CD4-positive, alpha-beta memory T cell (primary cell): ENCODE results near the gene DIS3L2. TPM values are rescaled to one million over a fixed set of nuclear protein-coding genes. Genes with fewer than 3 reads are reported as not detected.
"Not testable (repeated sequence)": the region's sequence is repeated elsewhere in the genome, so short reads cannot be mapped to it uniquely, and the experiment has no call there.

ENCODE experiments used
- CTCF ChIA-PET: fragments of 350-600 bp; sonication (Branson Sonifier 250); formaldehyde crosslinking; loops from one replicate; lab custom pipeline; 2021; ENCODE audit warnings: inconsistent platforms; ENCODE audit not compliant: partially characterized antibody; lab: Charles Lee
- POLR2A ChIA-PET: fragments of 350-600 bp; sonication (Branson Sonifier 250); formaldehyde crosslinking; loops from one replicate; lab custom pipeline; 2021; ENCODE audit not compliant: partially characterized antibody; lab: Charles Lee
- DNase-seq, 5 donors: peaks; one replicate each; pipeline versions ENCODE4 v3.0.0 to v3.0.0-alpha.2; 2020 to 2022; ENCODE audit warnings: mixed read lengths in 1 of 5
- H3K27ac ChIP-seq: one replicate; pipeline ENCODE4 v1.7.0; 2013; ENCODE audit warnings: low read depth, low read length
- H3K27me3 ChIP-seq: 2 replicates; pipeline ENCODE4 v1.7.0; 2013; ENCODE audit warnings: mild to moderate bottlenecking, low read length, moderate library complexity; ENCODE audit not compliant: insufficient read depth
- H3K36me3 ChIP-seq: 2 replicates; pipeline ENCODE4 v1.7.0; 2013; ENCODE audit warnings: mild to moderate bottlenecking, low read length, moderate library complexity; ENCODE audit not compliant: insufficient read depth
- H3K4me1 ChIP-seq: 2 replicates; pipeline ENCODE4 v1.7.0; 2013; ENCODE audit warnings: mild to moderate bottlenecking, low read length, moderate library complexity; ENCODE audit not compliant: insufficient read depth
- H3K4me3 ChIP-seq, 2 donors: one replicate each; pipeline ENCODE4 v1.7.0; 2013; ENCODE audit warnings: low read length in 2 of 2, mild to moderate bottlenecking in 1 of 2
- H3K9me3 ChIP-seq, 2 donors: one replicate each; pipeline ENCODE4 v1.7.0; 2013; ENCODE audit warnings: low read length in 2 of 2, control low read depth in 1 of 2; ENCODE audit not compliant: control insufficient read depth in 1 of 2
- H3K27ac Mint-ChIP-seq, 7 donors: one replicate each; pipeline ENCODE4 v1.8.0; 2020 to 2021; ENCODE audit warnings: mixed read lengths in 7 of 7, mild to moderate bottlenecking in 6 of 7, inconsistent platforms in 3 of 7, moderate library complexity in 3 of 7
- H3K27me3 Mint-ChIP-seq, 2 donors: one replicate each; pipeline ENCODE4 v1.8.0; 2020 to 2021; ENCODE audit warnings: mixed read lengths in 2 of 2
- H3K36me3 Mint-ChIP-seq, 2 donors: one replicate each; pipeline ENCODE4 v1.8.0; 2020 to 2021; ENCODE audit warnings: mixed read lengths in 2 of 2, inconsistent platforms in 1 of 2, mild to moderate bottlenecking in 1 of 2
- H3K4me1 Mint-ChIP-seq, 4 donors: one replicate each; pipeline ENCODE4 v1.8.0; 2020 to 2021; ENCODE audit warnings: mixed read lengths in 4 of 4, mild to moderate bottlenecking in 1 of 4
- H3K4me3 Mint-ChIP-seq, 8 donors: one replicate each; pipeline ENCODE4 v1.8.0; 2020 to 2021; ENCODE audit warnings: mixed read lengths in 8 of 8, mild to moderate bottlenecking in 7 of 8, moderate library complexity in 6 of 8, inconsistent platforms in 3 of 8
- H3K9me3 Mint-ChIP-seq, 8 donors: one replicate each; pipeline ENCODE4 v1.8.0; 2020 to 2021; ENCODE audit warnings: mixed read lengths in 8 of 8, mild to moderate bottlenecking in 5 of 8, inconsistent platforms in 3 of 8, moderate library complexity in 1 of 8
- intact Hi-C: fragments of 100-400 bp; cut with micrococcal nuclease; formaldehyde crosslinking; loops from one replicate; pipeline ENCODE4 v1.15.1; 2023
- polyA plus RNA-seq, 2 donors: library from polyadenylated mRNA; unstranded; fragments of 300-500 nt; fragmentation: Illumina TruSeq; gene quantifications; one replicate each; pipeline ENCODE4 v1.2.3, GENCODE V29; 2021
- total RNA-seq, 2 experiments: library from RNA; stranded (reverse); gene quantifications; one replicate each; pipeline ENCODE4 v1.2.3, GENCODE V29; 2021

The DIS3L2 gene
- total and polyA plus RNA-seq, 4 experiments from 2014 or later: 16.0 to 59.7 (median 39.3) TPM

DNA sequence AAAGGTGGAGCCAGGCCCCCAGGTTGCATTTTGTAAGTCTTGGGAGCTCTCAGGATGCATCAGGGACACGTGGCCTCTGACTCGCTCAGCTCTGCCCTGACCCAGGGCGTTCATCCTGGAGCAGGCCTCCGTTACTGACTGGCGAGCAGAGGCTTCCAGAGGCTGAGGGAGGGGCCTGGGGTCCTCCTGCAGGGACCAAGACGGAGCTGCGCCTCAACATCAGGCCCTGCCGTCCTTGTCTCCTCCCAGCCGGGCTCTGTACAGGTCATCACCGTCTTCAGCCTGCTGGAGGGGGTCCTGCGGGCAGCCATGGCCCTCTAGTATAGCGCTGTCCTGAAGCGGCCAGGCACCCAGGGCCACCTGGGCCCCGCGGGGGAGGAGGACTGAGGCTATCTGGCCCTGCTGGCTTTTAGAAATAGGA, 406.8 kb downstream of the DIS3L2 start:
- H3K27ac ChIP-seq: no peak overlapping the region
- H3K36me3 Mint-ChIP-seq: no peaks in the 10 kb centered on the region
- H3K4me3 ChIP-seq: no peak overlapping the region
- DNase-seq: no peak
- peaks cover 7 to 24% (median 10%) of the 10 kb centered on the region in 4 donors for H3K4me1 Mint-ChIP-seq
- H3K4me1 ChIP-seq: peaks cover 10% of the 10 kb centered on the region
- intact Hi-C loops: no loop called here
- H3K4me3 Mint-ChIP-seq: no peak overlapping the region
- no peaks in the 10 kb centered on the region for H3K27me3 Mint-ChIP-seq
- H3K9me3 ChIP-seq: no peaks in the 10 kb centered on the region
- ChIA-PET CTCF (interaction anchor here (1.6 kb wide), 1 partner anchor 27 kb away, joined by 3 read pairs; no protein-coding TSS in a partner anchor), POLR2A (no interaction called here)
- H3K27ac Mint-ChIP-seq: no peak overlapping the region
- H3K36me3 ChIP-seq: no peaks in the 10 kb centered on the region
- no peaks in the 10 kb centered on the region for H3K9me3 Mint-ChIP-seq
- no peaks in the 10 kb centered on the region for H3K27me3 ChIP-seq

DNA sequence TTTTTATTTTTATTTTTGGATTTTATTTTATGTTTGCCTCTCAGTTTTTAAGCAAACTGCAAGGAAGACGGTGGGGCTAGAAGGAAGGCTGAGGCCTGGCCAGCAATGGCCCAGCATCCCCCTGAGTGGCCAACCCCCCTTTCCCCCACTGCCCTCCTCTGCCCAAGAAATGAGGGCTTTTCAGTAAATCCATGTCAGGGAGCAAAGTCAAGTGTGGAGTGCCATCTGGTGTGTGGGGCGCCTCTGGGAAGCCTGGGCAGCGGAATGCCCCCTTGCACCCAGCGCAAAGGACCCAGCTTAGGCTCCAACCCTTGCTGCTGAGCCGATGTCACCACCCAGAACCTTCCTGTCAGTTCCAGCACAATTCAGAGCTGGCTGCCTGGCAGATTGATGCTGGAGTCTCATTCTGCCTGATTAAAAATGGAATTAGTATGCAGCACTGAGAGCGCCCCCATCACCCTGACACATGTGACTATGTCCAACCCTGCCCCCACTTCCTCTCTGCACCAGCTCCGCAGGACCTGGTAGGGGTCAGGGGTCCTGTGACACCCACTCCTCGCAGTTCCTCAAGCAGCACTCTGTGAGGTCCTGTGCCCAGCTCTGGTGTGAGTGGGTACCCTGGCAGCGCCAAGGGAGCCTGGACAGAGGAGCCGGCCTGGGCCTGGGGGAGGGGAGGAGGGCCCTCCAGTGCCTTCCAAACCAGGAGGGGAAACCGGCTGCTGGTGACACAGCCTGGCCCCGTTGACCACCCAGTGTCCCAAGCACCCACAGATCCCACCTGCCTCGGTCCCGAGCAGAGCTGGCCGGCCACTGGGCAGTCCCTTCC, 407.8 kb downstream of the DIS3L2 start:
- no peaks in the 10 kb centered on the region for H3K9me3 ChIP-seq
- DNase-seq: no peak
- no peaks in the 10 kb centered on the region for H3K36me3 ChIP-seq
- intact Hi-C loops: no loop called here
- Mint-ChIP-seq H3K27me3 (no peaks in the 10 kb centered on the region), H3K4me3 (no peak overlapping the region), H3K9me3 (no peaks in the 10 kb centered on the region), H3K36me3 (no peaks in the 10 kb centered on the region), H3K27ac (no peak overlapping the region), H3K4me1 (peaks cover 0 to 14% (median under 1%) of the 10 kb centered on the region in 4 donors)
- peaks cover 2% of the 10 kb centered on the region for H3K4me1 ChIP-seq
- CTCF ChIA-PET: interaction anchor here (1.6 kb wide), 1 partner anchor 28 kb away, joined by 3 read pairs; no protein-coding TSS in a partner anchor
- H3K27me3 ChIP-seq: no peaks in the 10 kb centered on the region
- no peak overlapping the region for H3K27ac ChIP-seq
- no peak overlapping the region for H3K4me3 ChIP-seq
- POLR2A ChIA-PET: no interaction called here

DNA sequence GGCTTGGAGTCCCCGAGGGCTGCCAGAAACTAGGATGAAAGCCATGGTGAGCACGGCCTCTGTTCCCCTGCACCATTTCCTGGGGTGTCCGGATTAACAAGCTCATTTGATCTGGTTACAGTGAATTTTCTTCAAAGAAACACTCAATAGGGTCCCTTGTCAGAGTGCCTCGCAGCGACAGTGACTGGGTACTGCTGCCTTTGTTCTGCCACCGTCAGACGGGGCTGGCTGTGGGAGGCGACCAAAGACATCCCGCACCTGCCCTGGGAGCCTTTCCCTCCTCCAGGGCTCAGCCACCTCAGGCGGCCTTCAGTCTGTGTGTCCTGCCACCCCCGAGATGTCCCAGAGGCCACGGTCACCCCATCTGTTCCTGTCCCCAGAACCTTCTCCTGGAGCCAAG, 408.5 kb downstream of the DIS3L2 start:
- H3K9me3 ChIP-seq, H3K36me3 ChIP-seq, H3K4me1 ChIP-seq, H3K36me3 Mint-ChIP-seq, H3K27me3 Mint-ChIP-seq, H3K27me3 ChIP-seq, DNase-seq, intact Hi-C loops, H3K27ac ChIP-seq, H3K4me1 Mint-ChIP-seq, H3K4me3 Mint-ChIP-seq, CTCF ChIA-PET, H3K27ac Mint-ChIP-seq, H3K9me3 Mint-ChIP-seq, POLR2A ChIA-PET, H3K4me3 ChIP-seq: not testable (repeated sequence)

DNA sequence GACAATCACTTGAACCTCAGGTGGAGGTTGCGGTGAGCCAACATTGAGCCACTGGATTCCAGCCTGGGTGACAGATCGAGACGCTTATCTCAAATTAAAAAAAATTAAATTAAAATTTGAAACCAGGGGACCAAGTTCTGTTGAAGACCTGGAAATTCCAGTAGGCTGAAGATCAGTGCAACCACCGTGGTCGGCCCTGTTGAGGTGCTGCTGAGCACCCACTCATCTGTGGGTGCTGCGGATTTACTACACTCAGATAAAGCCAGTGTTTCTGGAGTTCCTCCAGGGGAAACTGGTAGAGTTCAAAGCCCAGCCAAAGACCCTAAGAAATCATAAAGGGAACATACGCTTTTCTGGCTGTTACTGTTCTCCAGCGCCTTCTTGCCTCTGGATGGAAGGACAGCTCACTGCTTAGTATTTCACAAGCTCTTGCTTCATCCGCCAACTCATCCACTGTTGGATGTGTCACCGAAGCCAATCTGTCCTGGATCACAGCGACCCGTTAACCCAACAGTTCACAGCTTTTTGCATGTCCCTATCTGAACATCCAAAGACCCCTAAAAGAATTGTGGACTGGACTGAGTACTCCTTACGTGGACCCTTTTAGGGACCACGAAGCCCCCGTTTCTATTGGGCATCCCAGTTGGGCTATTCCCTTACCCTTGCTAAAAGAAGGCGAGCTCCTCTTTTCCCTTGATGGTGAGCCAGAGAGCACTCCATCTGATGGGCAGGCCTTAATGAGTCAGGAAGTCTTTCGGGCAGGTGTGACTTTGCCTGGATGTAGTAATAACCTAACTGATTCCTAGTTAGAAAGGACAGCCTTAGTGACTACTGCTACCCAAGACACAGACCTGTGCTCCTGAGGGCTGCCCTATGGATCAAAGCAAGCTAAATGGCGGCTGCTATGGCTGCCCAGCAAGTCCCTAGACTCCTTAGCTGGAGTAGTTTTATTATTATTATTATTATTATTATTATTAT, 411.0 kb downstream of the DIS3L2 start:
- Mint-ChIP-seq H3K36me3 (no peaks in the 10 kb centered on the region), H3K27ac (no peak overlapping the region), H3K9me3 (no peaks in the 10 kb centered on the region), H3K4me1 (no peaks in the 10 kb centered on the region), H3K27me3 (no peaks in the 10 kb centered on the region), H3K4me3 (no peak overlapping the region)
- ChIA-PET CTCF (no interaction called here), POLR2A (no interaction called here)
- Histone ChIP-seq H3K9me3 (no peaks in the 10 kb centered on the region), H3K36me3 (no peaks in the 10 kb centered on the region), H3K27me3 (no peaks in the 10 kb centered on the region), H3K27ac (no peak overlapping the region), H3K4me1 (no peaks in the 10 kb centered on the region), H3K4me3 (no peak overlapping the region)
- no peak for DNase-seq
- intact Hi-C loops: no loop called here

DNA sequence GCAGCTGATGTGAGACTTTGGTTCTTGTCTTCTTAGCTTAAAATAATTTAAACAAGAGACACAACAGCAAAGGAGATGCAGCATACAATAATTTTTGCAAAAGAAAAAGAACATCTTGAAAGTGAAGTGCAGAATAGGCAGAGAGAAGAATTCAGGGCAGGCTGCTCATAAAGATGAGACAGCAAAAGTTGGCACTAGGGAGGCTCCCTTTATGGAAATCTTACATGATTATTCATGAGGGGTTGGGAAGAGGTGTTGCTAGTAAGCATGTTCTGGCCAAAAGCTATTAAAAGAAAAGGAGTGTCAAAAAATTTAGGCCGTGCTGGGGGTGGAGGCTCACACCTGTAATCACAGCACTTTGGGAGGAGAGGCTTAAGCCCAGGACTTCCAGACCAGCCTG, 412.8 kb downstream of the DIS3L2 start:
- no peaks in the 10 kb centered on the region for H3K4me1 ChIP-seq
- Mint-ChIP-seq H3K27ac (no peak overlapping the region), H3K9me3 (no peaks in the 10 kb centered on the region), H3K4me3 (no peak overlapping the region), H3K4me1 (no peaks in the 10 kb centered on the region), H3K27me3 (no peaks in the 10 kb centered on the region), H3K36me3 (no peaks in the 10 kb centered on the region)
- DNase-seq: no peak
- H3K36me3 ChIP-seq: no peaks in the 10 kb centered on the region
- intact Hi-C loops: no loop called here
- no peaks in the 10 kb centered on the region for H3K27me3 ChIP-seq
- H3K4me3 ChIP-seq: no peak overlapping the region
- POLR2A ChIA-PET: no interaction called here
- H3K27ac ChIP-seq: no peak overlapping the region
- no peaks in the 10 kb centered on the region for H3K9me3 ChIP-seq
- CTCF ChIA-PET: no interaction called here

DNA sequence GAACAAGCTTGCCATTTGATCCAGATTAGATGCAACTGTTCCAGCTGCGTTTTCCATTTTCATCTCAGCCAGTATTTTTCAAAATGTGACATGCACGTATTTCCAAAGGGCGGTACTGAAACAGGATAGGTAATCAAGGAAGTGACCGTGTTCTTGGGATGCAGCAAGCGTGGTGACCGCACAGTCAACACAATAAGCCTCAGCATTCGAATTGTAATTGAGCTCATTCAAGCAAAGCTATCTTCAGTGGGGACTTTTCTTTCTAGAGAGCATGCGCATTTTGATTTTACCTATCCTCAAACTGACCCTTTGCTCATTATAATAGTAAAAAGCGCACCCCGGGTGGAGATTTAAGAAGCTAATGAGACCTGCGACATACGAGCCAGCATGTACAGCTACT, 413.7 kb downstream of the DIS3L2 start:
- Histone ChIP-seq H3K27me3 (no peaks in the 10 kb centered on the region), H3K4me1 (no peaks in the 10 kb centered on the region), H3K9me3 (no peaks in the 10 kb centered on the region), H3K4me3 (no peak overlapping the region), H3K27ac (no peak overlapping the region), H3K36me3 (no peaks in the 10 kb centered on the region)
- no peak overlapping the region for H3K4me3 Mint-ChIP-seq
- intact Hi-C loops: no loop called here
- no peaks in the 10 kb centered on the region for H3K4me1 Mint-ChIP-seq
- CTCF ChIA-PET: no interaction called here
- no peak overlapping the region for H3K27ac Mint-ChIP-seq
- H3K27me3 Mint-ChIP-seq: no peaks in the 10 kb centered on the region
- POLR2A ChIA-PET: no interaction called here
- DNase-seq: no peak
- no peaks in the 10 kb centered on the region for H3K36me3 Mint-ChIP-seq
- no peaks in the 10 kb centered on the region for H3K9me3 Mint-ChIP-seq

DNA sequence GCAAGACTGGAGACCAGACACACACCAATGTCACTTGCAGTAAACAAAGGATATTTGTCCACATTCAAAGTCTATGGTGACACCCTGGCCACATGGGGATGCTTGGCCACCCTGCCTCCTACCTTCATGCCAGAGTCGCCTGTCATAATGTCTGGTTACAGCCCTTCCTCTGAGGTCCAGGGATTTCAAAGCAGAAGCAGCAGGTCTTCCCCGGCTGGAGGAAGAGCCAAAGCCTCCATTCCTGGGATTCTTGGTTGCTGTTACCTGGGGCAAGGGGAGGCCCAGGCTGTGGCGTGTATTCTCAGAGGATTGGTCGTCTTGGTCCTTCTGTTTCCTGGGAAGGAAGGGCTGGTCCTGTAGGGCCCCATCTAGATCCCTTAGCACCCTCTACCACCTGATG, 414.7 kb downstream of the DIS3L2 start:
- Histone ChIP-seq H3K9me3 (no peaks in the 10 kb centered on the region), H3K27ac (no peak overlapping the region), H3K4me3 (no peak overlapping the region), H3K36me3 (no peaks in the 10 kb centered on the region), H3K27me3 (no peaks in the 10 kb centered on the region), H3K4me1 (no peaks in the 10 kb centered on the region)
- no peaks in the 10 kb centered on the region for H3K27me3 Mint-ChIP-seq
- H3K36me3 Mint-ChIP-seq: no peaks in the 10 kb centered on the region
- H3K4me3 Mint-ChIP-seq: no peak overlapping the region
- no peak for DNase-seq
- no peak overlapping the region for H3K27ac Mint-ChIP-seq
- ChIA-PET CTCF (no interaction called here), POLR2A (no interaction called here)
- intact Hi-C loops: no loop called here
- no peaks in the 10 kb centered on the region for H3K4me1 Mint-ChIP-seq
- no peaks in the 10 kb centered on the region for H3K9me3 Mint-ChIP-seq
